Fibroblast of skin of right biceps (primary cell): ENCODE results near the gene TAP1.

Source experiments
- DNase-seq: peaks from one replicate; pipeline ENCODE4 v3.0.0-alpha.2; 2013

TAP1 gene

DNA sequence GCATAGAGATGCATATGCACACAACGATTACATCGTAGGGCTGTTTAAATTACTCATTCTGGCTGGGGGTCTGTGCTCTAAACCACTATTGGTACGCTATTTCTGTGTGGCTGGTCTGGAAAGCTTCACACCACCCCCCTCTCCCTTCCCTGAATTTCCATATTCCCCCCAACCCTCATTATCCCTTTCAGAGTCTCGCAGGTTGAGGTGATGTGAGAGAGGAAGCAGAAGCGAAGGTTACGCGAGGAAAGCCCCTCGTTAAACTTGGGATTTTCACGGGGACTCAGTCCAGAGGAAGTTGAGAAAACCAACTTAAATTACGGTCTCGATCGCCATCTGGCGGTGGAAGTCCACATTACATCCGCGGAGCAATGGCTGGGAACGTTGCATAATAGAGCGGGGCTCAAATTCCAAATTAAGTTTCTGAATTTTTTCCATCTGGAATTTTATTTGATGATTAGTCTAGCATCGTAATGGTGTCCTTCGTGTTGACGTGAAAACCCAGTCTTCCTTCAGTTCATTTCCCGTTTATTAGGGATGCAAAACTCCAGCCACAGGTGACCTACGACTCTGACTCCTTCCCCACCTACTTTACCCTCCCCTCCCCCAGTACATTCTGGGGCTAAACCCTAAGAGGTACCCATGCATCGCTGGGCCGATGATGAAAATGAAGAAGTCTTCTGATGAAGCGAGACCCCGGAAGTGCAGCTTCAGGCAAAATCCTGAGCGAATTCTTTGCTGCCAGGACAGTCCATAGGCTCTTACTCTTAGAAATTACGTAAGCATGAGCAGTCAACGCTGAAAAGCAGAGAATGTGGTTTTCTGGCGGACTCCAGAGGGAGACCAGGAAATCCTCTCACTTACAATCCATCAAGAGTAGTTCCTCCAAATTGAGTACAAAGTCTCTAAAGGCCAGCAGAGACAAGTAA lies 56.4 kb downstream of the TAP1 start:
- peak; percentile 60 for DNase-seq
